ENCODE results near the gene UTP20. TPM values are rescaled to one million over a fixed set of nuclear protein-coding genes. Genes with fewer than 3 reads are reported as not detected.
"Not testable (repeated sequence)": the region's sequence is repeated elsewhere in the genome, so short reads cannot be mapped to it uniquely, and the experiment has no call there.

The UTP20 gene
- total RNA-seq, 1 donor from 2014 or later = 5.7 TPM

DNA sequence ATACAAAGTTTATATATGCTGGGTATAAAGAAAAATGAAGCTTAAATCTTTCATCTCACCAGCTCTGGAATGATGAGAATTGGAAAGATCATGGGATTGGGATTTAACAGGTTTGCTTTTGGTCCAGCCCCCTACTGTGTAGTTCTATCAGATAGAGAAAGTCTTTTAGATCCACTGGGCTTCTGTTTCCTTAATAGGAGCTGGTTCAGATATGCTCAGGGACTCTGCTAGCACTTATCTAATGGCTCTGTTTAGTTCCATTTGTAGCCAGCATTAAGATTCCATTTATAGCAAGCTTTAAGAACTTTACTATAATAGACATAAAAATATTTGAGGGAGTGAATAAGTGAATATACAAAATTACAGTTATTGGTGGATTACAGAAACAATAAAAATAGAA is 42.6 kb downstream of the UTP20 start:
- ATAC-seq (no peak), DNase-seq (ENCODE audit: missing footprints) (no peak)
- intact Hi-C loops (cut with DNase I) = no loop called here

DNA sequence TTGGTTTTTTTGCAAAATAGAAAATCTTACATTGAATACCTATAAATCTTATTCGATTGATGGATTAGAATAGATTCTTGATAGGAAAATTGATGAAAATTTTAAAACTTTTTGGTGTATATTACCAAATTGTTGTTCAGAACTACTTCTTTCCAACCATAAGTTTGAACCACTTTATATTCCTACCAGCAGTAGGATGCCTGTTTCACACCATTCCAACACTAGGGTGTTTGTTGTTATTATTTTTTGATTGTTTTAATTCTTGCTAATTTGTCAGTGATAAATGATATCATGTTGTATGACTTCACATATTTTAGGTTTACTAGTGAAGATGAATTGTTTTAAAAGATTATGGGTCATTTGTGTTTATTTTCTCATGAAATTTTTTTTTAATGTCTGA is 43.4 kb downstream of the UTP20 start:
- ATAC-seq = no peak
- DNase-seq (ENCODE audit: missing footprints) = no peak
- intact Hi-C loops (cut with DNase I) = no loop called here

DNA sequence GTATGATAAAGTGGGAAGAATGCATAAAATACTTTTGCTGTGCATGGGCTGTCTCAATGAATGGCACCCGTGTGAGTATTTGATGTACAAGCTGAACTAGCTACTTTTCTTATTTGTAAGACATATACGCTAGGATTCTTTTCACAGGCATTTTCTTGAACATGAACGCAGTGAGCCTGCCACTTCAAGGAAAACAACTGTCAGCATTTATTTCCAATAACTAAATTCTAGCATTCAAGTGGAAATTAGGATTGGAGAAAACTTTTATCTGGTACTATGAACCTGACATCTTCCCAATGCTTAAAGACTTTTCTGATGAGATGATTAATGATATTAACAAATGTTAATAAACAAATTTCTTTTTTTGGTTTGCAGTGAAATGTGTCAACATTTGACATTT is 45.7 kb downstream of the UTP20 start:
- intact Hi-C loops (cut with DNase I) = no loop called here
- ATAC-seq = no peak
- no peak for DNase-seq (ENCODE audit: missing footprints)

DNA sequence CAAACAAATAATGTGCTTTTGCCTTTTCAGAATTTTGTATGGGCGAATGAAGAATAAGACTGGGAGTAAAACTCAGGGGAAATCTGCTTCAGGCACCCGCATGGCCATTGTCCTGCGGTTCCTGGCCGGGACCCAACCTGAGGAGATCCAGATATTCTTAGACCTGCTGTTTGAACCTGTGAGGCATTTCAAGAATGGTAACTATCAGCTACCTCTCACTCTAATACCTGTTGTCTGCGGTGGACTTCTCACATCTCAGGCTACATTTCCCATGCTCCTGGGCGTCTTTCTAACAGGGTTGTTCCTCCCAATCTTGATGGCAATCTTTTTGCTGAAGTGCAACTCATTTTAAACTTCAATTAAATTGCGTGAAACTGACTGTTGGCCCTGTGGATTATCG is 47.1 kb downstream of the UTP20 start:
- intact Hi-C loops (cut with DNase I) = no loop called here
- ATAC-seq (no peak), DNase-seq (ENCODE audit: missing footprints) (no peak)

DNA sequence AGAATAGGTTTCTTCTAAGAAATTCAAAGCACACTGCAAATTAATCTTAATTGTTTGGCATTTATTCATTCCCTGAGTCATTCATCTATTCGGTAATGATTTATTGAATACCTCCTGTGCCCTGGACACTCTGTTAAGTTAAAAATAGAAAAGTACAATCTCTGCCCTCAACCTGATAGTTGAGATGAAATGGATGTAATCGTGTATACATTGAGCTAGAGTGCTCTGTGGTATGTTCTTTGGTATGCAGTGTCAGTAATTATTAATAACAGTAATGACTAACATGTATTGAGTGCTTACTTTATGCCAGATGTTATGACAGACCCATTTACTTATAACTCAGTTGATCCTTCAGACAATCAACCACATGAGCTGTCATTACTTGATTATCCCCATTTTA is 47.6 kb downstream of the UTP20 start:
- intact Hi-C loops (cut with DNase I) = no loop called here
- DNase-seq (ENCODE audit: missing footprints) = no peak
- no peak for ATAC-seq

DNA sequence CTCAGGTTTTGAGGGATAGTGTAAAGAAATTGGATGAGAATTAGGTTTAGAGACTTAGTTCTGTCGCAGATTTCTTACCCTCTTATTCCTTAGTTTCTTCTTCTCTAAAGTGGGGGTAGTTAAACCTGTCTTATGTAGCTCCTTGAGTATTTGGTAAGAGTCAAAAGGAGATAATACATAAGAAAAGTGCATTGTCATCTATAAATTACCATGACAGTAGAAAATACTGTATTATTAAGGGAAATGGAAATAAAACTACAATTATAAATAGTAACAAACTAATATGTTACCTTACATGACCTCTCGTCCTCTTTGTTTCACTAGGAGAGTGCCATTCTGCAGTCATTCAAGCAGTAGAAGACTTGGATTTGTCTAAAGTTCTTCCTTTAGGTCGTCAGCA is 49.0 kb downstream of the UTP20 start:
- DNase-seq (ENCODE audit: missing footprints) (no peak), ATAC-seq (no peak)
- intact Hi-C loops (cut with DNase I) = no loop called here

DNA sequence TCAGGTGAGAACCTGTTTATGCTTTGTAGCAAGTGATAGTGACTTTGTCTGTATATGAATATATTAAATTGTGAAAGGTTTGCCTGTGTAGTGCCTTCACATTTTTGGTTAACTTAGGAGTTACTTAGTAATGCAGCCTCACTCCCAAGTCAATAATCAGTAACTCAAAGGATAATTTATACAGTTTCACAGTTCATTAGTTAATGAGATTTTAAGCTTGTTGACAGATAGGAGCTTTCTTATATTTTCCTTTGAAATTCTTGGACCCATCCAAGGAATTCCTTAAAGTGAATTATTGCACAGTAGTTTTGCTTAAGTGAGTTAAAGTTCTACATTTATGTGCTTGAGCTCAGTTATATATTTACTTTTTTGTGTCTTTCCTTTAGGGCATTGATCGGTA is 50.7 kb downstream of the UTP20 start:
- intact Hi-C loops (cut with DNase I) = no loop called here
- ATAC-seq (no peak), DNase-seq (ENCODE audit: missing footprints) (no peak)

DNA sequence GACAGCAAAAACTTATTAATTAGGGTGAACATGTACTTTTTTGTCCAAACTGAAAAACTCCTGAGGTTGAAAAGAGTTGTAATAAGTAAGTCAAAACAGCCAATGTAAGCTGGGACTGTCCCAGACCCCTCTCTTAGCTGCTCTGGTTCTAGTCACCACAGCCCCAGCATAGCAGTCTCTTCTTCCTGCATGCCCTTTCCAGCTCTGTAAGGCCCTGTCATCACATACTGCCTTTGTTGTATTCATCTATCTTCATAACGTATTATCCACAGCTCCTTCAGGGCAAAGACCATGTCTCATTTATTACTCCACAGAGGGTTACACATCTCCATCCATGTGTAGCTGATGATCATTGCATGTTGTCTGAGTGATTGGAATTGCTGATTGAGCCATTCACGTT is 56.5 kb downstream of the UTP20 start:
- no peak for ATAC-seq
- DNase-seq (ENCODE audit: missing footprints) = no peak
- intact Hi-C loops (cut with DNase I) = no loop called here

DNA sequence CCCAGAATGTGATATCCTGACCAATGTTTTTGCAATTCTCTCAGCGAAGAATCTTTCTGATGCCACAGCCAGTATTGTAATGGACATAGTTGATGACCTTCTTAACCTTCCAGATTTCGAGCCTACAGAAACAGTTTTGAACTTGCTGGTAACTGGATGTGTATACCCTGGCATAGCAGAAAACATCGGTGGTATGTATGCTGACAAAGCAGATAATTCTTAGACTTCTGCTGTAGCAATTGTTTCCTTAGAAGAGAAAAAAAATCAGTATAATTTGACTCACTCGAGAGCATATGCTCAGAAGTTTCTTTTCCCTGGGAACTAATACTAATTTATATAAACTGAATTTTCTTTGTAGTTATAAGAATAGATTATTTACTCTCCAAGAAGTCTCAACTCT is 58.2 kb downstream of the UTP20 start:
- DNase-seq (ENCODE audit: missing footprints) (no peak), ATAC-seq (no peak)
- intact Hi-C loops (cut with DNase I) = no loop called here

DNA sequence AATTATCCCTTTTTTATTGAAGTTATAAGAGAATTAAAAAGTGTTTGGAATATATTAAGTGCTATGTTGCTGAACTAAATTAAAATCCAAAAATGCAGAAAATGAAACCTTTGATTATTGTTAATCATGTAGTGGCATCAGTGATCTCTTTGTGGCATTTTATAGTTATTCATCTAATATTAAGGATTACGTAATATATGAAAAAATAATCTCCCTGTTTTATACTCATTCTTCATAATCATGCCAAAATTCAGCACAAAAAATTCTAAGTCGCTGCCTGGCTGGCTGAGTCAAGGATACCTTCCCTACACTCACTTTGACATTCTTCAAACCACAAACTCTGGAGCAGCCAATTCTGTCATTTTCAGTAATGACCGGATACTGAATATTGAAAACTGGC is 64.0 kb downstream of the UTP20 start:
- DNase-seq (ENCODE audit: missing footprints) = no peak
- no peak for ATAC-seq
- intact Hi-C loops (cut with DNase I) = no loop called here

DNA sequence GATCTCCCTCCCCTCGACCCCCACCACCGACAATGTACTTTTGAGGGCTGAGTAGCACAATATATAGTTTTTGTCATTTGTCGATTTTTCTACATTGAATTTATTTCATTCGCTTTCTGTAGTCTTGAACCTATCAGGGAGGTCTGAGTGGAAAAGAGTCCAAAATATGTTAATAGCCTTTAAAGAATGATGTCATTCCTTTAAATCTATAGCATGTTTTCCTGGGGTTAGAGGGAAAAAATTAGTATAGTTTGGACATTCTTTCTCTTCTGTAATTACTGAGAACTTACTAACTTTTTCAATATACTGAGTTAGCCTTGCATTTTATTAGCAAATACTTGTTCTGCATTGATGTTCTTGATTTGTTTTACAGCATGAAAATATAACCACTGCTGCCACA is 71.8 kb downstream of the UTP20 start:
- DNase-seq (ENCODE audit: missing footprints) = no peak
- intact Hi-C loops (cut with DNase I) = no loop called here
- ATAC-seq = no peak

DNA sequence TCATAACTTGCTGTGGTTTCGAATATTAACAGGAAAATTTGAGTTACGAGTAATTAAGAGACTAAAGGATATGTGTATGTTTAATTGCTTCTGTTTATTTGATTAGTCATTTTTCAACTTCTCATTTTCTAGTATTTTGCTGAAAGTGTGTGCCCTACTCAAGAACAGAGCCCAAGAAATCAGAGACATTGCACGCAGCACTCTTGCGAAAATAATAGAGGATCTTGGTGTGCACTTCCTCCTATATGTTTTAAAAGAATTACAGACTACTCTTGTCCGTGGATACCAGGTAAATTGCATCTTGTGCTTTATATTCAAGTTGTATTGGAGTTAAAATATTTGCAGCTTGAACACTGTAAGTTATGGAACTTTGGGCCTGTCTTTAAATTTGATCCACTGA is 76.9 kb downstream of the UTP20 start:
- ATAC-seq = no peak
- intact Hi-C loops (cut with DNase I) = no loop called here
- DNase-seq (ENCODE audit: missing footprints) = no peak

DNA sequence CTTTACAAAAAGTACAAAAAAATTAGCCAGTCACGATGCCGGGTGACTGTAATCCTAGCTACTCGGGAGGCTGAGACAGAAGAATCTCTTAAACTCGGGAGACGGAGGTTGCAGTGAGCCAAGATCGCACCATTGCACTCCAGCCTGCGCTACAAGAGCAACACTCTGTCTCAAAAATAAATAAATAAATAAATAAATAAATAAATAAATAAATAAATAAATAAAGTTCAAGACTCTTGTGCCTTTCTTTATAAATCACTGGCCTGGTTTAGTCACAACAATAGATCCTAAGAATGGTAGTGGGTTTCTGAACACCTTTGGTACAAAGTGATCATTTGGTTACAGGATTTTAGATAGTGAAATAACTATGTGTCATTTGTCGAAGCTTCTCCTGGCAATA is 81.5 kb downstream of the UTP20 start:
- ATAC-seq (no peak), DNase-seq (ENCODE audit: missing footprints) (no peak)
- intact Hi-C loops (cut with DNase I) = no loop called here

DNA sequence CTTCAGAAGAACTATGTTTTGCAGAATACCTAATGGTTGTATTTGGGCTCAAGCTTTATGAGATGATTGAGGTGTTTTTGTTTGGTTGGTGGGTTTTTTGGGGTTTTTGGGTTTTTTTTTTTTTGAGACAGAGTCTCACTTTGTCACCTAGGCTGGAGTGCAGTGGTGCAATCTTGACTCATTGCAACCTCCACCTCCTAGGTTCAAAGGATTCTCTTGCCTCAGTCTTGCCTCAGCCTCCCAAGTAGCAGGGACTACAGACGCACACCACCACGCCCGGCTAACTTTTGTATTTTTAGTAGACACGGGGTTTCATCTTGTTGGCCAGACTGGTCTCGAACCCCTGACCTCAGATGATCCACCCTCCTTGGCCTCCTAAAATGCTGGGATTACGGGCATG is 88.1 kb downstream of the UTP20 start:
- intact Hi-C loops (cut with DNase I) = no loop called here
- DNase-seq (ENCODE audit: missing footprints) = no peak
- ATAC-seq = no peak

DNA sequence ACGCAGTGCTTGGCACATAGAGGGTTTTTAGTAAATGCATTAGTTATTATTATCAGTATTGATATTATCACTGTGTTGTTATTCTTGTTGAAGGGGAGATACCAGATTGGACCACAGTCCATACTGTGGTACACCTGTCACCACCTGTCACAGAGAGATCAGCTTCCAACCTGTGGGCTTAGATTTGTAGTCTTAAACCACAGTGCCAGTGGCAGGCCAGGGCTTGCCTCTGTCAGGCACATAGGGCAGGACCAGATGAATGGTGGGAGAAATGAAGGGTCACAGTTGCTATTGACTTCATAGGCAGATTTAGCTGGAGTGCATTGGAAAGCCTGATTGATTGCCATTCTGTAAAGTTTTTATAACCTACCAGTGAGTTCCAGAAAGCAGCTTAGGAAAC is 92.5 kb downstream of the UTP20 start:
- DNase-seq (ENCODE audit: missing footprints) = no peak
- intact Hi-C loops (cut with DNase I) = no loop called here
- no peak for ATAC-seq

DNA sequence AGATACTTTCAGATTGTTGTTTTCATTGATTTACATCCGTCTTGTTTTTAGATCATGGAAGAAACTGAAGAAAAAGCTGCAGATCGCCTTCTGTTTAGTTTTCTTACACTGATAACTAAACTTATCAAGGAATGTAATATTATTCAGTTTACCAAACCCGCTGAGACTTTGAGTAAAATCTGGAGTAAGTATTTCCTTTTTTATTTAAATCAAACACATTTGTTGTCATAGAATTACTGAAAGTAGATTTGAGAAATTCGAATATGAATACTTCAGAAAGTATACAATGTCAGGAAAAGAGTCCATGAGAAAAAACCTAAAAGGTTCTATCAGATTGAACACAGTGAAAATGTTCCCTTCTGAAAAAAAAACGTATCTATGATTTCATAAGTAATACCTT is 95.7 kb downstream of the UTP20 start:
- intact Hi-C loops (cut with DNase I) = no loop called here
- ATAC-seq = no peak
- DNase-seq (ENCODE audit: missing footprints) = no peak

DNA sequence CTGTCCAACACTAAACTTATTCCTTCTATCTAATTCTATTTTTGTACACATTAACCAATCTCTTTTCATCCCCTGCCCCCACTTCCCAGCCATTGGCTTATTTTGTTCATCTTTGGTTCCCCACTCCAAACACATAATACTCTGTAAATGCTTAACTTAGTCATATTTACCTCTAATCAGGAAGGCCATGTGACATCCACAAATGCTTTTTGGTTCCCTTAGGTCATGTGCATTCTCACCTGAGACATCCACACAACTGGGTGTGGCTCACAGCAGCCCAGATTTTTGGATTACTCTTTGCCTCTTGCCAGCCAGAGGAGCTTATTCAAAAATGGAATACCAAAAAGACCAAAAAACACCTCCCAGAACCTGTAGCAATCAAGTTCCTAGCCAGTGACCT is 99.2 kb downstream of the UTP20 start:
- intact Hi-C loops (cut with DNase I) = no loop called here
- DNase-seq (ENCODE audit: missing footprints) (no peak), ATAC-seq (no peak)

DNA sequence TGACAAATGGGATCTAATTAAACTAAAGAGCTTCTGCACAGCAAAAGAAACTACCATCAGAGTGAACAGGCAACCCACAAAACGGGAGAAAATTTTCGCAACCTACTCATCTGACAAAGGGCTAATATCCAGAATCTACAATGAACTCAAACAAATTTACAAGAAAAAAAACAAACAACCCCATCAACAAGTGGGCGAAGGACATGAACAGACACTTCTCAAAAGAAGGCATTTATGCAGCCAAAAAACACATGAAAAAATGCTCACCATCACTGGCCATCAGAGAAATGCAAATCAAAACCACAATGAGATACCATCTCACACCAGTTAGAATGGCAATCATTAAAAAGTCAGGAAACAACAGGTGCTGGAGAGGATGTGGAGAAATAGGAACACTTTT is 111.3 kb downstream of the UTP20 start:
- DNase-seq (ENCODE audit: missing footprints); ATAC-seq; intact Hi-C loops (cut with DNase I): not testable (repeated sequence)

DNA sequence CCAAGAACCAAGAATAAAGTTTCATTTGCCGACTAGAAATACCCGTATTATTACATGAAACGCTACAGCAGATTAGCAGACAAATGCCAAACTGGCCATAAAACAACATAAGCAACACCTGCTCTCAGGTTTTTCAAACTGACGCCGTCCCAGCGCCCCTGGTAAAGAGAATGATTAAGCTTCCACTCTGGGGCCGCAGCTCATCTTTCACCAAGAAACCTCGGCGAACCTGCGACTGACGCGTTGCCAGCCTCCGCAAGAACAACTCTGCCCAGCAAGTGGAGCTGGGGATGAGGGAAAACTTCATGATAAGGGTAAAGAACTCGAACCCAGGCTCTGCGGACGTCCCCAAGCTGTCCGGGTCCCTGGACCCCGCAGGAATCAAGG is 127.1 kb downstream of the UTP20 start:
- intact Hi-C loops (cut with DNase I) = loop anchor here (10.0 kb wide), 1 partner anchor 428 kb away; the partner anchor contains the start of gene GNPTAB
- no peak for DNase-seq (ENCODE audit: missing footprints)
- ATAC-seq = peak; percentile 12

DNA sequence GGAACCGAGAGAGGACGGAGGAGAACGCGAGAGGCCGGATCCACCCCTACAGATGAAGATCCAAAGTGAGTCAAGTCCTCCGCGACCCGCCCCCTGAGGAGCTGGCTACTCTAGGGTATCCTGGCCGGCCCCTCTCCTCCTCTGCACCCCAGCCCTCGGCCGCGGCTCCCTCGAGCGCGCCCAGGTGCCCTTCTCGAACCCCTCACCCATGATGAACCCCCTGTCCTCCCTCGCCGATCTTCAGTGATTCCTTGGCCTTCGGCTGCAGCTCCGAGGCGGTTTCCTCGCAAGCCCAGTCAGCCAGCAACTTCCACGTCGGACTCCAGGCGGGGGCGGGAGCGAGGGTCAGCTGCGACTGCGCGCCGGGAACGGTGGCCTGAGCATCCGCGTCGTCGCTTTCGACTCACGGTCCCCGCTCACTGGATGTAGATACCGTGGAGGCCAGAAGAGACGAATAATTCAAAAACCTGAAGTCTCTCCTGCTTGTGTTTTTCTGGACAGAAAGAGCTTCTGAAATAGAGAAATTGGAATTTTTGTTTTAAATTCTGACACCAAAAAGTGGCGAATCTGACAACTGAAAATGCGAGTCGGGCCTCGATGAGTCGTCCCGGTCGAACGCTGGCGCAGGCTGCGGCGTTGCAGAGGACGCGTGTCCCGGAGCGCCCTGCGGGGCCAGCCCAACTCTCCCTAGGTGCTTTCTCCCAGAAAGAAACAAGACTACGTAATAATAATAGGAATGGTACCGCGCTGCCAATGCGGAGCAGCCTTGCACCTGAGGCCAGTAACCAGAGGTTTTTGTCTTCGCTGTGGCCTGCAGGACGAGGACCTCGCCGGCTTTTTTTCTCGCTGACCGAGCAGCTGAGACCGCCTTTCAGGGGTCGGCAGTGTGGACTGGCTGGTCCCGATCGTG is 127.8 kb downstream of the UTP20 start, which contains the start of gene ARL1:
TSS of gene ARL1 (minus strand) at position 337 of the 910 bp plus-strand sequence. CDS start at position 210, 127 bp downstream.
- intact Hi-C loops (cut with DNase I) = loop anchor here (10.0 kb wide), 1 partner anchor 427 kb away; the partner anchor contains the start of gene GNPTAB
- DNase-seq (ENCODE audit: missing footprints) (peak; percentile 93), ATAC-seq (peak; percentile 95)

DNA sequence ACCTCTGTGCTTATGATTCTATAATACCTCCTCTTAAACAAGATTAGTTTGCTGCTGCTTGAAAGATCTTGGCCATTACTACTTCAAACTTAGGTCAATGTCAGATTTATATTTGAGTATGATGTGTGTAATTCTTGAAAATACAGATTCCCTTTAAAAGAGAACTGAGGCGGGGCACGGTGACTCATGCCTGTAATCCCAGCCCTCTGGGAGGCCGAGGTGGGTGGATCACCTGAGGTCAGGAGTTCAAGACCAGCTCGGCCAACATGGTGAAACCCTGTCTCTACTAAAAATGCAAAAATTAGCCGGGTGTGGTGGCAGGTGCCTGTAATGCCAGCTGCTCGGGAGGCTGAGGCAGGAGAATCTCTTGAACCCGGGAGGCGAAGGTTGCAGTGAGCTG is 130.3 kb downstream of the UTP20 start:
- DNase-seq (ENCODE audit: missing footprints); ATAC-seq: not testable (repeated sequence)
- intact Hi-C loops (cut with DNase I) = loop anchor here (10.0 kb wide), 1 partner anchor 355 kb away; no protein-coding TSS in a partner anchor
